Inflammatory macrophage treated with lipopolysaccharide for 4 hours (primary cell): Measurements from ENCODE around the gene ACBD3.
A peak's percentile ranks its signal among the peaks of the same experiment; 100 is the strongest.

Experiments used
- DNase-seq: peaks from one replicate; pipeline ENCODE4 v3.0.0-alpha.2; 2020

The ACBD3 gene

DNA sequence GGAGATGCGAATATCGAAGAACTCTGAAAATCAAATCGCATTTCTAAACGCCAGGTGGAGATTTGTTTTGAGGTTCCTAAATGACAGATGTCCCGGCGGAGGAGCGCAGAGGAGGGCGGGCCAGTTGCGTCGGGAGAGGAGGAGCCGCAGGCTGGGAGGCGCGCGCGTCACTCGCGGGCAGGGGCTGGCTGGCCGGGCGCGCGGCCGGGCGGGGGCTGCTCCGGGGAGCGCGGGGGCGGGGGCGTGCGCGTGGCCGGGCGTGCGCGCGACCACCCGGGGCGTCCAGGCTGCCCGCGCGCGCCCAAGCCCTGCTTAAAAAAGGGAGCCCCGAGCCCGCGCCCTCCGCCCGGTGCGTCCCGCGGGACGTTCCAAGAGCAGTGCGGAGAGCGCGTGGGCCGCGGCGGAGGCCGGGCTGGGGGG lies 76.7 kb downstream of the ACBD3 start:
- DNase-seq, result peak; percentile 85

DNA sequence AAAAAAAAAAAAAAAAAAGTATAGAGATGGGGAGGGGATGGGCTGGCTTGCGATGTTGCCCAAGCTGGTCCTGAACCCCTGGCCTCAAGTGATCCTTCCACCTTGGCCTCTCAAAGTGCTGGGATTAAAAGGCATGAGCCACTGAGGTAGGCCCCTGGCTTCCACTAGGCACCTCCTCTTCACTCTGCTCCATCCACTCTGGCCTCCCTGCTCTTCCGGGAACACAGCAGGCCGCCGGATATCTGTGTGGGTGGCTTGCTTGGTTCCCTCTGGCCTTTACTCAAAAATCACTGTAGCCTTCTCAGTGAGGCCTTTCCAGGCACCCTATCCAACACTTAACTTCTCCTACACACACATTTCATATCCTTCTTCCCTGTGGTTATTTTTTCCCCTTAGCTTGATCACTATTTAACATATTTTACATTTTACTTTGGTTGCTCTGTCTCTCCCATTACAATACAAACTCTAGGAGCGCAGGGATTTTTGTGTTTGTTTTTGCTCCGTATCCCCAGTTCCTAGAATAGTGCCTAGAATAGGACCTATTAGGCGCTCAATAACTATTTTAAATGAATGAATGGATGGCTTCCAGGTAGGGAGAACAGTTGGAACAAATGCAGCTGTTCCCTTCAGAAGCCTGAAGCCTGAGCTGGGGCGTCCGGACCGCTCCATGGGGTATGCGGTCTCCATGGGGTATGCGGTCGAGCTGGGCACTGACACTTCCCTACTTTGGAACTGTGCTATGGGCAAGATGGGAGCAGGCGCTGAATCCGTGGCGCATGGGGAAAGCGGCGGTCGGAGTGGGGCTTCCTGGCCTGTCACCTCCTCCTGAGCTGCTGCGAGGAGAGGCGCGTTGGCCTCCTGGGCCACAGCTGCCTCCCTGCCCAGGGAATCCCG lies 77.4 kb downstream of the ACBD3 start:
- peak; percentile 83 for DNase-seq

DNA sequence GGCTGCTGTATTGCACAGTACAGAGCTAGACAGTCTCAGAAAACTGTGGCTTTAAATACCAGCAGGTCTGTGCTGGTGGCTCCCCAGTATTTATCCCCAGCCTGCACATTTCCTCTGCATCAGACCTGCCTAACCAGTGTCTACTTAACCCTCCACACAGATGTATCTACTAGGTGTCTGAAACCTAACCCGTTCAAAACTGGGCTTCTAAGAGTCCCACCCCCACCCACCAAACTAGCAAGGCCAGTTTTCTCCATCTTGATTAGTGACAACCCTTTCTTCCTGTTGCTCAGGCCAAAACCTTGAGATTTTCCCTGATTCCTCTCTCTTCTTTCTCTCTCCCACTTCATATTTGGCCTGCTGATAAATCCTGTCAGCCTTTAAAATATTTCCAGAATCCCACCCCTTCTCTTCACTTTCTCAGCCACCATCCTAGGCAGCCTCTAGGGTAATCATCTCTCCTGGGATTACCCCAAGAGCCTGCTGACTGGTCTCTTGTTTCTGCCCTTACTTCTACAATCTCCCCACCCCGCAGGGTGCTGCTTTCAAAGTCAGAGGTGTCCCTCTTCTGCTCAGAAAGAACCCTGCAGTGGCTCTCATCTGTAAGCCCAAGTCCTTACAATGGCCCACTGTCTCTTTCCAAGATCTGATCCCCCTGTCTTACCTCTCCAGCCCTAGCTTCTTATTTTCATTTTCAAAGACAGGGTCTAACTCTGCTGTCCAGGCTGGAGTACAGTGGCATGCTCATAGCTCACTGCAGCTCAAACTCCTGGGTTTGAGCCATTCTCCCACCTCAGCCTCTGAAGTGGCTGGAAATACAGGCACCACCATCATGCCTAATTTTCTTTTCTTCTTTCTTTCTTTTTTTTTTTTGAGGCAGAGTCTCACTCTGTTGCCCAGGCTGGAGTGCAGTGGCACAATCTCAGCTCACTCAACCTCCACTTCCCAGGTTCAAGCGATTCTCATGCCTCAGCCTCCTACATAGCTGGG lies 78.8 kb downstream of the ACBD3 start:
- DNase-seq, result no peak

DNA sequence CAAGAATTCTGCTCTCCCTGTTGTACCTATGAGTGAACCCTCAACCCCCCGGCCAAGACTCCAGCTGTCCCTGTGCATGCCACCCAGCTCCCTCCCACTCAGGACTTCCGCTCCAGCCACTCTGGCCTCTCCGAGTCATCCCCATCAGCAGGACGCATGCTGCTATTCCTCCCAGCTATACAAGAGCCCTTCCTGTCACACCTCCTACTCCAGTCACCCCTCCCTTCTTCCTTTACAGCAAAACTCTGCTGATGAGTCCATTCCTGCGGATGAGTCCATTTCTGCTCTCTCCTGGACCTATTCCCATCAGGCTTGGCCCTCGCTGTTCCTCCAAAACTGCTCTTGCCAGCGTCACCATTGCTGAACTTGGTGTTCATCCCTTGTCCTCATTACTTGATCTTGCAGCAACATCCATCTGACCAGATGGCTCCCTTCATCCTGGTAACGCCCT lies 81.8 kb downstream of the ACBD3 start:
- no peak for DNase-seq

DNA sequence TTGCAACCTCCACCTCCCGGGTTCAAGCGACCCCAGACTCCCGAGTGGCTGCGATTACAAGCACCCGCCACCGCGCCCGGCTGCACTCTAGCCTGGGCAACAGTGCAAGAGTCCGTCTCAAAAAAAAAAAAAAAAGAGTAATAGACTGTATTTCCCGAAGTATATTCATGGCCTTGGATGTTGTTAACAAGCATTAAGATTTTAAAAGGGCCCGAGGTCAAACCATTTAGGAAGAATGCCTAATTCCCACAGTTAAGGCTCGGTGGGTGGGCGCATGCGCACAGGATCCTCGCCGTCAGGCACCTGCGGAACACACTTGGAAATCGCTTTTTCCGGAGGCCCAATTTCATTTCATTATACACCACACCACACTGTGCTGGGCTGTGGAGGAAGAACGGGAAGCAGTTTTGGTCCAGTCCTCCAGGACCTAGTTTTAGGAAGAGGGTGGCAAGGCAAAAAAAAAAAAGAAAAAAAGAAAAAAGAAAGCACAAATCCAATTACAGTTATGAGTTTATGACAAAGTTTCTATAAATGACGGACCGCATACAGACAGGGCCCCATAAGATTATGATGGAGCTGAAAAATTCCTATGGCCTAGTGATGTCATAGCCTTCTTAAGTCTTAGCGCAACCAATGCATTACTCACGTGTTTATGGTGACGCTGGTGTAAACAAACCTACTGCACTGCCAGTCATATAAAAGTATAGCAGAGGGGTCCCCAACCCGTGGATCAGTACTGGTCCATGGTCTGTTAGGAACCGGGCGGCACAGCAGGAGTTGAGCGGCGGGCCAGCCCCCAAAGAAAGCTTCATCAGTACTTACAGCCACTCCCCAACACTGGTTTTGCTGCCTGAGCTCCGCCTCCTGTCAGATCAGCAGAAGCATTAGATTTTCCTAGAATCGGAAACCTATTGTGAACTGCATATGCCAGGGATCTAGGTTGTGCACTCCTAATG lies 85.8 kb downstream of the ACBD3 start:
- peak; percentile 83 for DNase-seq

- DNase-seq, result peak; percentile 91
Measured at GRCh38 chr1:226098870-226099835, 87.4 kb downstream of the ACBD3 start.

DNA sequence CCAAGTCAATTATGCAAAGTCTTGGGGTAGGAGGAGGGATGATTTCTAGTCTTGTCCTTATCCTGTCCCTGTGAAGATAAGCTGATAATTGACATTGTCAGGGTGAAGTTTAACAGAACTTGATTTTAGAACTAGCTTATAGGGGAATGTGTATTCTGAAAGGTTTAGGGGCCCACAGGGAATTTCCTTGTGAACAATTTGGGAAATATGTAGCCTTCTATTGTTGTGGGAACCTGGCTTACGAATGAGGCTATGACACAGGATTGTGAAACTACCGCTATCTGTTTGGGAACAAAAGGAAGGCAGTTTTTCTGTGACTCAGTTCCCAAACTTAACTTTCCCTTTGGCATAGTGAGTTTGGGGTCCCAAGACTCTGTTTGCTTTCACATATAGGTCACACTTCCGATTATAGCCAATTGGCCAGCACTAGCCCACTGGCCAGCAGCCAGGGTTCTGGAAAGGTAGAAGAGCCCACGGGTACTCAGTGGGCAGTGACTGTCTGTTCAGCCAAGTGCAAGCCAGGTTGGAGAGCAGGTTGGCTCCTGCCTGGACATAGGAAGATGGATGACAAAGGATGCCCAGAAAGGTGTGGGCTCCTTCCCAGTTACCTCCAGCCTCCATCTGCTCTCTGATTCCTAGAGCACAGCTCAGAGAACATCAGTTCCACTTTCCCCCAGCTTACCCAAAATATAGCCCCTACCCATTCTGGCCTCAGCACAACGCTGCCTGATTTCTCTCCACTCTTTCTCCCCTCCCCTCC lies 88.5 kb downstream of the ACBD3 start:
- DNase-seq, result peak; percentile 78

GRCh38 chr1:226095286-226095685 lies 91.3 kb downstream of the ACBD3 start:
- DNase-seq, result no peak
